Kidney (tissue), 14 donors: ENCODE measurements around the gene ISLR. TPM values are rescaled to one million over a fixed set of nuclear protein-coding genes. Genes with fewer than 3 reads are reported as not detected.

Experiments used
- DNase-seq, 5 donors: peaks; one replicate each; pipeline ENCODE4 v3.0.0-alpha.2; 2013 to 2020
- FAIRE-seq: peaks from 2 replicates; lab custom pipeline; 2012; peaks lifted over from hg19 to GRCh38; lab: Jason Lieb, UNC
- H3K27ac ChIP-seq, 2 donors: one replicate each; pipeline ENCODE4 v1.7.0; 2013; ENCODE audit warnings: low read depth in 2 of 2, low read length in 2 of 2, inconsistent platforms in 1 of 2
- H3K27me3 ChIP-seq: one replicate; pipeline ENCODE4 v1.7.1; 2013; ENCODE audit warnings: low read length, inconsistent platforms; ENCODE audit not compliant: control insufficient read depth, insufficient read depth
- H3K36me3 ChIP-seq, 3 donors: one replicate each; pipeline versions ENCODE4 v1.7.0 to v1.7.1; 2013; ENCODE audit warnings: low read length in 3 of 3, control low read depth in 1 of 3, inconsistent platforms in 1 of 3; ENCODE audit not compliant: insufficient read depth in 3 of 3, control insufficient read depth in 2 of 3
- H3K4me1 ChIP-seq, 3 donors: one replicate each; pipeline versions ENCODE4 v1.7.0 to v1.7.1; 2013; ENCODE audit warnings: low read length in 3 of 3, inconsistent platforms in 1 of 3, low read depth in 1 of 3; ENCODE audit not compliant: control insufficient read depth in 2 of 3, insufficient read depth in 2 of 3
- H3K4me3 ChIP-seq, 3 donors: one replicate each; pipeline versions ENCODE4 v1.7.0 to v1.8.1; 2013; ENCODE audit warnings: low read length in 3 of 3, control low read depth in 1 of 3, inconsistent platforms in 1 of 3
- H3K9ac ChIP-seq, 3 donors: one replicate each; pipeline versions ENCODE4 v1.7.0 to v1.7.1; 2013; ENCODE audit warnings: low read length in 3 of 3, control low read depth in 1 of 3, inconsistent platforms in 1 of 3
- H3K9me3 ChIP-seq, 3 donors: one replicate each; pipeline versions ENCODE4 v1.7.0 to v1.7.1; 2013; ENCODE audit warnings: low read length in 3 of 3, control low read depth in 1 of 3, inconsistent platforms in 1 of 3; ENCODE audit not compliant: control insufficient read depth in 2 of 3, insufficient read depth in 1 of 3
- intact Hi-C: fragments of 100-400 bp; cut with DNase I; formaldehyde crosslinking; loops from one replicate; pipeline ENCODE4 v1.11.1; 2022
- polyA plus RNA-seq: library from polyadenylated mRNA; stranded (reverse); fragments of 350-450 nt; fragmentation: Illumina TruSeq; extraction: RNeasy Lipid Tissue Mini Kit (QIAGEN cat#74804); gene quantifications from one replicate; pipeline ENCODE4 v1.2.3, GENCODE V29; 2014; ENCODE audit warnings: low read depth, low replicate concordance; ENCODE audit not compliant: insufficient read depth
- total RNA-seq: library from RNA; stranded (reverse); fragmentation: NEBNext Ultra II Directional; extraction: Animal tissue kit (Norgen Biotek cat#: 25700); gene quantifications from one replicate; pipeline ENCODE4 v1.2.1, GENCODE V29; 2021
- TF ChIP-seq, protein P1 (sequence below): IDR thresholded peaks from 3 replicates; pipeline ENCODE4 v1.5.1; 2012; ENCODE audit warnings: mild to moderate bottlenecking, moderate library complexity, borderline replicate concordance; ENCODE audit not compliant: insufficient read depth; ENCODE audit errors: extremely low read depth
- donor health status: control.
- donor health status: control.
- donor health status: control.
- donor health status: control.
- donor health status: control.
- donor health status: DM: yes; HTN: yes; CAD: no.
- donor health status: Normal renal cell carcinoma (clear cell type).

Gene ISLR
- total and polyA plus RNA-seq, 2 donors from 2014 or later = 18.8 to 30.2 TPM

DNA sequence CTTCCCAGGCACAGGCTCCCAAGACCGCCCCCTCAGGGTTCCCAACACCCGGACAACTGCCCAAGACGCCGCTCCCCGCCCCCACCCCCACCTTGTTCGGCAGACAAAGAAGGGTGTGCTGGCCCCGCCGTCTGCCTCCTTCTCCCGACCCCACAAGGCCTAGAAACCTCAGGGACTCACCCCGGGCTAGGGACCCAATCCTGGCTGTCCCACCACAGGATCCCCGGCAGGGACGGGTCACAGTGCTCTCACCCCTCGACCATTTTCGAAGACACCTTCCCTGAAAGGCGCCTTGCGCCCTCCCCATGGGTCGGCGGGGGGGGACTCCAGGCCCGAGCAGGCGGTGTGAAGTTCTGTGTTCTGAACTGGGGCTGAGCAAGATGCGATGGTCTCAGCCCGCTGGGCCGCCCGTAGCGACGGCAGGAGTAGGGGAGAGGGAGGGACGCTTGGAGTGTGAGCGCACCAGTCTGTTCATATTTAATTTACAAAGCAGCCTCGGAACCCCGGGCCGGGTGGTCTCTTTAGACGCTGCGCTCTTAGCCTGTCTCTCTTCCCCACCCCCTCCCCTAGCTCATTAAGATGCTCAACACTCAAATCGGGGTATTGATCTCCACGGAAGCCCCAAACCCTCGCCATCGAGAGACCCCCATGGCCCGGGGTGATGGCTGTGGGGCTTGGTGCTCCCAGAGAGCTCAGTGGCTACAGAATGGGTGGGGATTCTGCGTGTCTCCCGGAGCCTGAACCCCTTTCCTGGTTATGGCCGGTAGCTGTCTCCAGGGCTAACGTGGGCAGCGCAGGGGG is 44.5 kb upstream of the ISLR start:
- Histone ChIP-seq H3K4me3 (no peak overlapping the region), H3K9ac (no peak overlapping the region), H3K9me3 (no peaks in the 10 kb centered on the region), H3K36me3 (no peaks in the 10 kb centered on the region), H3K27me3 (peaks cover 45% of the 10 kb centered on the region), H3K27ac (no peak overlapping the region), H3K4me1 (peaks cover 0 to 13% (median 0%) of the 10 kb centered on the region in 3 donors)
- peak in 3 of 5 donors; percentile 38 to 59 (median 46) for DNase-seq
- no peak for FAIRE-seq
- intact Hi-C loops = loop anchor here (5.0 kb wide), 1 partner anchor 193 kb away; no protein-coding TSS in a partner anchor
- TF ChIP-seq, protein P1, sequence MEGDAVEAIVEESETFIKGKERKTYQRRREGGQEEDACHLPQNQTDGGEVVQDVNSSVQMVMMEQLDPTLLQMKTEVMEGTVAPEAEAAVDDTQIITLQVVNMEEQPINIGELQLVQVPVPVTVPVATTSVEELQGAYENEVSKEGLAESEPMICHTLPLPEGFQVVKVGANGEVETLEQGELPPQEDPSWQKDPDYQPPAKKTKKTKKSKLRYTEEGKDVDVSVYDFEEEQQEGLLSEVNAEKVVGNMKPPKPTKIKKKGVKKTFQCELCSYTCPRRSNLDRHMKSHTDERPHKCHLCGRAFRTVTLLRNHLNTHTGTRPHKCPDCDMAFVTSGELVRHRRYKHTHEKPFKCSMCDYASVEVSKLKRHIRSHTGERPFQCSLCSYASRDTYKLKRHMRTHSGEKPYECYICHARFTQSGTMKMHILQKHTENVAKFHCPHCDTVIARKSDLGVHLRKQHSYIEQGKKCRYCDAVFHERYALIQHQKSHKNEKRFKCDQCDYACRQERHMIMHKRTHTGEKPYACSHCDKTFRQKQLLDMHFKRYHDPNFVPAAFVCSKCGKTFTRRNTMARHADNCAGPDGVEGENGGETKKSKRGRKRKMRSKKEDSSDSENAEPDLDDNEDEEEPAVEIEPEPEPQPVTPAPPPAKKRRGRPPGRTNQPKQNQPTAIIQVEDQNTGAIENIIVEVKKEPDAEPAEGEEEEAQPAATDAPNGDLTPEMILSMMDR = no peak

DNA sequence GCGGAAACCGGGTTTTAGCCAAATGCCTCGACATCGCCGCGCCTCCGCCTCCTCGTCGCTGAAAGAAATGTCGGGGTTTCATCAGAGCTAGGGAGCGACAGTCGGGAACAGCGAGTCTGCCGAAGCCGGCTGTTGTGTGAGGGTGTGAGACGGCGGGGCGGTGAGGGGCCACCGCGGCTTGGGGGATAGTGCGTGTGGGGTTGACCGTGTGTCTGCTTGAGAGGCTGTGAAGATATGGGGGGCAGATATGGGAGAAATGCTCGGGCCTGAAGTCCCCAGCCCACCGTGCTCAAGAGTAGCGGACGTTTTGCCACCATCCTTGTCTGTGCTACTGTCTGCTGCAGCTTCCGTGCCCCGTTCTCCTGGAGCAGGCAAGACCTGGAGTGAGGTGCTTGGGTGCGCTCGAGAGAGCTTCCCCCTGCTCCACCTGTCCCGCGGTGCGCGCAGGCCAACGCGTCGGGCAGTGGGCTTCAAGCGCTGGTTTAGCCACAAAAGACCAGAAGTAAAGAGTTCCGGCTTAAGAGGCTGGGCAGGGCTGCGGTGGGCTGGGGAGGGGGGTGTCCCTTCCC is 43.8 kb upstream of the ISLR start:
- Histone ChIP-seq H3K27ac (no peak overlapping the region), H3K9me3 (no peaks in the 10 kb centered on the region), H3K4me3 (no peak overlapping the region), H3K4me1 (peaks cover 0 to 13% (median 0%) of the 10 kb centered on the region in 3 donors), H3K9ac (no peak overlapping the region), H3K36me3 (no peaks in the 10 kb centered on the region), H3K27me3 (peaks cover 46% of the 10 kb centered on the region)
- FAIRE-seq (no peak), DNase-seq (peak in 2 of 5 donors; percentile 33 to 38)
- intact Hi-C loops = loop anchor here (5.0 kb wide), 1 partner anchor 193 kb away; no protein-coding TSS in a partner anchor
- TF ChIP-seq, protein P1 = no peak

DNA sequence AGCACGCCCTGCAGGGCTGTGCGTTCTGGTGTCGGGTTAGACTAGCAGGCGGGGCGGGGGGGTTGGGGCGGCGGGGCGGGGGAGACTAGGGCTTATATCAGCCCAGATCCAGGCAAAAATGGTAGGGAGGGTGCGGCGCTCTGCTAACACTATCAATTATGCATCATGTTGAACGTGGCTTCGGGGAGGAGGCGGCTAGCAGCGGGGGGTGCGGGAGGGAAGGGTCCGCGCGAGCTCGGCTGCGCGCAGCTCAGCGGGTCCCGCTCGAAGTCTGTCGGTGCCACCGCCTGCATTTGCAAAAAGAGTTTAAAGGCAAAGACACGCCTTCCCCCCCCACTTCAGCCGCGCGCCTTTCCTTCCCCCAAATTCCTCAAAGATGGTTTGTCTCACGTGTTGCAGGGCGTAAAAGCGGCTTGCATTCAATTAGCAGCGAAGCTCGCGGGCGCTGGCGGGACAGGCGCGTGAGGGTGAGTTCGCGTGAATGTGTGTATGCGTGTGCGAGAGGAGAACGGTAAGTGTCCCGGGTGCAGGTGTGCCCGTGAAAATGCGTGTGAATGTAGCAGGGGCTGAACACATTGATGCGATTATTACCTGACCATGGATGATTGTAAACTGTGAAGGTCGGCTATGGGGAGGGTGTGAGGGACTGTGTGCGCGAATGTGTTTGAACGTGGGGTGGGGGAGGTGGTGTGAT is 43.2 kb upstream of the ISLR start, which contains the start of gene ISLR2:
Gene ISLR2 (plus strand): TSS at position 432 of the 694 bp plus-strand sequence. CDS start 2,169 bp downstream, outside the sequence.
- no peak within 1 kb of the TSS for H3K27ac ChIP-seq
- intact Hi-C loops = no loop called here
- TF ChIP-seq, protein P1 = no peak
- no peaks in the 10 kb centered on the region for H3K9me3 ChIP-seq
- H3K27me3 ChIP-seq = peaks cover 49% of the 10 kb centered on the region
- peaks cover 0 to 13% (median 0%) of the 10 kb centered on the region in 3 donors for H3K4me1 ChIP-seq
- no peak within 1 kb of the TSS for H3K9ac ChIP-seq
- no peak within 1 kb of the TSS for H3K4me3 ChIP-seq
- peak in 4 of 5 donors; percentile 55 to 71 (median 62) for DNase-seq
- H3K36me3 ChIP-seq = no peaks in the 10 kb centered on the region
- FAIRE-seq = no peak
